HPDE6-E6E7 (cell line): ENCODE results near the gene TAPBPL.
A peak's percentile ranks its signal among the peaks of the same experiment; 100 is the strongest.
"Not testable (repeated sequence)": the region's sequence is repeated elsewhere in the genome, so short reads cannot be mapped to it uniquely, and the experiment has no call there.

Source experiments
- DNase-seq: peaks from one replicate; pipeline ENCODE4 v3.0.0; 2011; ENCODE audit warnings: missing footprints; ENCODE audit errors: extremely low spot score

The TAPBPL gene

DNA sequence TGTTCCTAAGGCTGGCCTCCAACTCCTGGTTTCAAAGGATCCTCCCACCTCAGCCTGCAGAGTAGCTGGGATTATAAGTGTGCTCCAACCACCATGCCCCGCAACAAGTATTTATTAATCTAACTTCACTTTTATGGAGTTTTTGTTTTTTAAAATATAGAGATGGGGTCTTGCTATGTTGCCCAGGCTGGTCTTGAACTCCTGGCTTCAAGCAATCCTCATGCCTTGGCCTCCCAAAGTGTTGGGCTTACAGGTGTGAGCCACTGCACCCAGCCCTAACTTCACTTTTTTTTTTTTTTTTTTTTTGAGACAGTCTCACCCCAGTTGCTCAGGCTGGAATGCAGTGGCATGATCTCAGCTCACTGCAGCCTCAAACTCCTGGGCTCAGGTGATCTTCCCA lies 38.8 kb downstream of the TAPBPL start:
- not testable (repeated sequence) for DNase-seq

DNA sequence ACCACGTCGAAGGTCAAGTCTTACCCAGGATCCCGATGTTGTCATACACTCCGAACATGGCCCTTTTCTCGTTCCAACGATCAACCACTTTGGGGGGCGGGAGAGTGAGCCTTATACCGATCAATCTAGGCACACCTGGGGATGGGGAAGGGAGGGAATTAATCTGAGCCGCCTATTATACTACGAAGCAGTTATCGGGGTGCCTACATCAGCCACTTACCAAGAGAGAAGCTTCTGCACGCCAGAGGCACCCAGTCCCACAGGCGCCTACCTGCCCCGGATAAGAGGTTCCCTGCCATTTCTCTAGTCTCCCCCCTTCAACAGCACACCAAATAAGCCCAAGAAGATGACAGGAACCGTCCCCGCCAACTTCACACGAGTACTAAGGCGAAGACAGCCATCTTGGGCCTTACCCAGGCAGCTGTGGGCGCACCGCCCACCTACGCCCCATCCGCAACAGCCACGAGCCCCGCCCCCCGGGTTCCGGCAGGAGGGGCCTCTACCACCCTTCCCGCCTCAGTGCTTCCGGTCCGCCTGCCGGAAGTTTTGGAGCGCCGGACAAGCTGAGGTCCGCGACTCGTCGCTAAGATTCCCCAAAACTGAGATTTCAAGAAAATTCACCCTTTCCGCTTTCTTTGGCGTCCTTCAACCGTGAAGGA lies 41.1 kb downstream of the TAPBPL start, which contains the start of gene MRPL51:
MRPL51 (minus strand) TSS at position 425 of the 659 bp plus-strand sequence; CDS start at position 299, 126 bp downstream.
- DNase-seq = peak; percentile 95

DNA sequence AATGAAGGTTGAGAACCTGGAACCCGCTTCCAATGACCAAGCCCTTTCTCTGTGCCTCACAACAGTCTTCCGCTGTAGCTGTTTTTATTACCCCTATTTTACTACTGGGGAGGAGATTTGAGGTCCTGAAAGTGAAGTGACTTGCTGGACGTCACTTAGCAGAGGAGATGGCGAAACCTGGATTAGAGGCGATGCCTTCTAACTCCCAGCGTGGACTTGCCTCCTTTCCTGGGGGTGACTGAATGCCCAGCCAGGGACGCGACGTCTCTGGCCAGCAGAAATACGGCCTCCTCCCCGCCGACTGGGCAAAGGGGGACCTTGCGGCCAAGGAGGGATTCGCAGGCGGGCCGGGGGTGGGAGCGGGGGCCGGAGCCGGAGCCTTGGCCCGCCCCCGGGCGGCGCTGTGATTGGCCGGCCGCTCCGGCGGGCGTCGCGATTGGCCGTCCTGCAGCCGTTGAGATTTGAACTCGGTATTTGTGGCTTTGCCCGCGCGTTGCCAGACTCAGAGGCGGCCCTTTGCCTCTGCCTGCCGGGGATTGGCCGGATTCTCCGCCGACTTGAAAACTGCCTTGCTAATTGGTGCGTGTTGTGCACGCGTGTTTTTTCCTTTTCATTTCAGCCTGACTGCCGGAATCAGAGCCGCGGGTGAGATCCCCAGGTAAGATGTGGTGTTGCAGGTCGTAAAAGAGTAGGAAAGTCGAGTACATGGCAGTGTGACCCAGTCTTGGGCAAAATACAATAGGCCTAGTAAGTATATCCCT lies 41.8 kb downstream of the TAPBPL start, which contains the start of gene NCAPD2:
NCAPD2 (plus strand) TSS at position 606 of the 761 bp plus-strand sequence. CDS start 997 bp downstream, outside the sequence.
- peak; percentile 92 for DNase-seq

DNA sequence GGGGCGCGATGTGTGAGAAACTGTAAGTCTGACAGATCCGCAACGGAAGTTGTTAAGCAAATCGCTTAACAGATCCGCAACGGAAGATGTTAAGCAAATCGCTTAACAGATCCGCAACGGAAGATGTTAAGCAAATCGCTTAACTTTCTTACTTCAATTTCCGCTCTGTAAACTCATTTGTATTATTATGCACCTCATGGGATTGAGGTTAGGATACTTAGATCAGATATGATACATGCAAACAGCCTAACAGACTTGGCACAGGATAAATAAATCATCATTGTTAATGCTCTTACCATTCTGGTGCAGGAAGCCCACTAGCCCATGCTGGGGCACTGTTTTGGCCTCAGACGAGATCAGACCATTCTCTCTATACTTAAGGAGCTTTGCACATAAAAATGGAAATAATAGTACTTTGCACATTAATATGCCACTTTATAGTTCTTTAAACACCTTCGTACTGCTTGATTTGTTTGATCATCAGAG lies 42.5 kb downstream of the TAPBPL start:
- DNase-seq = no peak

DNA sequence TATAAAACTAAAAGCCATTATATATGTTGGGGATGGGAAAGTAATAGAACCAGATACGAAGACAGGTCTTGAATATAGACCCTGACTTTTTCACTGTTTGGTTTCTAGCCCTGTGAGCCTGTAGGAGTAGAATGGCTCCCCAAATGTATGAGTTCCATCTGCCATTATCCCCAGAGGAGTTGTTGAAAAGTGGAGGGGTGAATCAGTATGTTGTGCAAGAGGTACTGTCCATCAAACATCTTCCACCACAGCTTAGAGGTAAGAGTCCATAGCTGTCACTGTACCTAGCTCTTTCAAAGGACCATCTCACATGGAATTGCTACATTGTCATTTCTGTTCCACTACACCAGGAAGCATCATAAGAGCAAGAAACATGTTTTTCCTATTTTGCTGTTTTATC lies 43.1 kb downstream of the TAPBPL start:
- DNase-seq = no peak

DNA sequence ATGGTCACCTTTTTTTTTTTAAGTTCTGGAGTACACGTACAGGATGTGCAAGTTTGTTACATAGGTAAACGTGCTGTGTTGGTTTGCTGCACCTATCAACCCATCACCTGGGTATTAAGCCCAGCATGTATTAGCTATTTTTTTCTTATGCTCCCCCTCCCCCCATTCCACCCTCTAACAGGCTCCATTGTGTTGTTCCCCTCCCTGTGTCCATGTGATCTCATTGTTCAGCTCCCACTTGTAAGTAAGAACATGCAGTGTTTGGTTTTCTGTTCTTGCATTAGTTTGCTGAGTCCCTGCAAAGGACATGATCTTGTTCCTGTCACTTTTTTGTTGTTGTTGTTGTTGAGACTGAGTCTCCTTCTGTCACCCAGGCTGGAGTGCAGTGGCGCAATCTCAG lies 45.4 kb downstream of the TAPBPL start:
- DNase-seq = not testable (repeated sequence)

DNA sequence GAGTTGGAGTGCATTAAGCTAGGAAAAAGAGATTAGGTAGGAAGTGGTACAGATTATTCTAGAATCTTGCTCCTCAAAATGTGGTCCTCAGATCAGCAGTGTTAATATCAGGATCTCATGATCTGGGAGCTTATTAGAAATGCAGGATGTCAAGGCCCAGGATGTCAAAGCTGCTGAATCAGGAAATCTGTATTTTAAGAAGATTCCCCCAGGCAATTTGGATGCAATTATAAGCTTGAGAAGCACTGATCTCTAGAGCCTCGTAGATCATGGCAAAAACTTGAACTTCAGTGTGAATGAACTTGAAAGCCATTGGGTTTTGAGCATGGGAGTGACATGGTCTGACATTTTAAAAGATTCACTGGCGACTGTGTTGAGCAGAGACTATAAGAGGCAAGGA lies 48.6 kb downstream of the TAPBPL start:
- no peak for DNase-seq

DNA sequence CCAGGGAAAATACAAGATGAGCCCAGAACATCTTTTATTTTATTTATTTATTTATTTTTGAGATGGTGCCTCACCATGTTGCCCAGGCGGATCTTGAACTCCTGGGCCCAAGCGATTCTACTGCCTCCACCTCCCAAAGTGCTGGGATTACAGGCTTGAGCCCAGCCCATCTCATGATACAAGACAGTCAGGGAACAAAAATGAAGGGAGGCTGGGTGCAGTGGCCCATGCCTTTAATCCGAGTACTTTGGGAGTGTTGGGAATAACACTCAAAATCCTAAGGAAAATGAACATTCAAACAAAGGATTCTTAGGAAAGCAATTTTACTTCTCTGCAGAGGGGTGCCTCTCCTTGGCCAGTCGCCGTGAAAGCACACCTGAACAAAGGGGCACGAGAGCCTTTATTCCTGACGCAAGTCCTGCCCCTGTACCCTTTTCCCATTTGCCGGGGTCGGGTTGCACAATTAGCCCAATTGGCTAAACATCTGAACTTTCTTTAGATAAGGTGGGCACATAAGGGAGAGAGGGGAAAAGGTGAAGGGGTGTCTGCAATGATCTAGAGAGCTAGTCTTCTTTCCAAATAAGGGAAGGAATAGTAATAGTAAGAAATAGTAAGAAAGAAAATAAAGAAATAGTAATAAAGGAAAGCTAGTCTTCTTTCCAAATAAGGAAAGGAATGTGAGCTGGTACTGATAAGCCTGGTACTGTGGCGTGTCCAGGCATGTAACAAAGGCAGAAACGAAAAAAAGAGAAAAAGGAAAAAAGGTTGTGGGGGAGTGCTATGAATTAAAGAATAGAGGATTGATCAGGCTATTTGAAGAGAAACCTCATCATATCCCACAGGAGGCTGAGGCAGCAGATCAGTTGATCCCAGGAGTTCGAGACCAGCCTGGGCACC lies 55.5 kb downstream of the TAPBPL start:
- no peak for DNase-seq

DNA sequence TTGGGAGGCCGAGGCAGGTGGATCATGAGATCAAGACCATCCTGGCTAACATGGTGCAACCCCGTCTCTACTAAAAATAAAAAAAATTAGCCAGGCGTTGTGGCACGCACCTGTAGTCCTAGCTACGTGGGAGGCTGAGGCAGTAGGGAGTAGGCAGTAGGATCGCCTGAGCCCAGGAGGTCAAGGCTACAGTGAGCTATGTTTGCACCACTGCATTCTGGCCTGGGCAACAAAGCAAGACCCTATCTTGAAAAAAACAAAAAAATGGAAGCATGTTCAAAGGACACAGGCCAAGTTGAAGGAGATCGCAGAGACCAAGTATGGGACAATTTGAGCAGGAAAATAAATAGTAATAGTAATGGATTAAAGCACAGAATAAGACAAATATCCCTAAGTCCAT lies 56.2 kb downstream of the TAPBPL start:
- DNase-seq = no peak
